HL-60/S4 treated with phorbol 12-myristate 13-acetate at 8.2 ng/mL for 4 days and 3 days (cell line): Measurements from ENCODE around the gene SLC22A6.
"Not testable (repeated sequence)": the region's sequence is repeated elsewhere in the genome, so short reads cannot be mapped to it uniquely, and the experiment has no call there.

Experiments used
- in situ Hi-C: fragments of 300-500 bp; cut with MboI; formaldehyde crosslinking; loops from 2 replicates; pipeline ENCODE4 v1.15.0; 2022; ENCODE audit warnings: low sequenced_read_pairs

SLC22A6 gene

DNA sequence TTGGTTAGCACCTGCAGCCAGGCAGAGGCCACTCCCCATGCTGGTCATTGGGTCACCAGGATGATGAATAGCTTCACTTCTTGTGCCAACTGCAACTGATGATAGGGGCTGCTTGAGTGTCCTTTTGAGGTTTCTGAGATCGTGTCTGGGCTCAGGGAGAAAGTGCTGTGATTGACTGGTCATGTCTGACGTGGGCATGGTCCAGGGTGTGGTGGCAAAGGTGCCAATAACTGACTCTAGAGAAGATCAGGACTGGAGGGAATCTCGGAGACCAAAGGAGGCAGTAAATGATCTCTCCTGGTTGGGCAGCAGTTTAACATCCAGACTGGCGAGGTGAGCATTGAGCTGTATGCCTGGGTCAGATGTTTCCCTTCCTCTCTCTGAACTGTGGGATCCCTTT is 10.0 kb upstream of the SLC22A6 start:
- in situ Hi-C loops, result no loop called here

DNA sequence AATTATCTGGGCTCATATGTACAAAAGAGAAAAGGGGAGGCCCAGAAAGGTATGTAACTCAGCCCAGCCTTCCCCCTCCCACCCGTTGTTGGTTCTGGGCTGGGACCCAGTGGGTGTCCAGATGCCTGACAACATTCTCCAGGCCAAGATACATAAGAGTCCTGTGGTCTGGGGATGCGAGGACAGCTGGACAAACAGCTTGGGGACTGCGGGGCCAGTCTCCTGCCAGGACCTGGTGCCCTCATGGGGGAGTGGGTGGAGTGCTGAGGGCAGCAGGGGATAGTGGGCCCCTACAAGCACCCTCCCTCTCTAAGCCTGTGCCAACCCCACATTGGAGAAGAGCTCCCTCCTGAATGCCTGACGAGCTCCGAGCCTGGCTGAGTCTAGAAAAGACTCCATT is 3.5 kb upstream of the SLC22A6 start:
- in situ Hi-C loops, result no loop called here

DNA sequence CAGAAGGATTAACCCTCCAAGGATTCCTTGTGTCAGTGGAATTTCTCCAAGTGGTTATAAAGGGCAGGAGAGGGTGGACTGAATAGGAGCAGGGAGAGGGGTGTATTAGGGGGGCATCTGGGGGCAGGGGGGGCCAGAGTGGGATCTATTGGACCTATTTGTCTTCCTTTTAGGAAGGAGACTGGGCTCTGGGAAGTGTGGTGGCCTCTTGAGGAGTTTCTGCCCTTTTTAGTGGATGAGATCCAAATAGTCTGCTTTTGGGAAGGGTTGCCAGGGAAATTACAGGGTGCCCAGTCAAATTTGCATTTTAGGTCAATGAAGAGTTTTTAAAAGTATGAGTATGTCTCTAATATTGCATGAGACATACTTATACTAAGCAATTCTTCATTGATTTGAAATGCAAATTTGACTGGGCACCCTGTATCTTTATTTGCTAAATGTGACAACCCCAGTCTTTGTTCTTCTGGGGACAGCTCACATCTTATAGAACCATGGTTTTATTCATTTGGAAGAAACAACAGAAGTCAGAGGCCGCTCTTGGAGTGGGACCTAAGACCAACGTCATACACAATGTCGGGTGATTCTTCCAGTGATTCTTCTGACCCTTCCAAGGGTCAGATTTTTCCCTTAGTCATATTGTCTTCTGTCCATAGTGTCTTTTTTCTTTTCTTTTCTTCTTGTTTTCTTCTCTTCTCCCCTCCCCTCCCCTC is 429 bp upstream of the SLC22A6 start:
- in situ Hi-C loops, result no loop called here

DNA sequence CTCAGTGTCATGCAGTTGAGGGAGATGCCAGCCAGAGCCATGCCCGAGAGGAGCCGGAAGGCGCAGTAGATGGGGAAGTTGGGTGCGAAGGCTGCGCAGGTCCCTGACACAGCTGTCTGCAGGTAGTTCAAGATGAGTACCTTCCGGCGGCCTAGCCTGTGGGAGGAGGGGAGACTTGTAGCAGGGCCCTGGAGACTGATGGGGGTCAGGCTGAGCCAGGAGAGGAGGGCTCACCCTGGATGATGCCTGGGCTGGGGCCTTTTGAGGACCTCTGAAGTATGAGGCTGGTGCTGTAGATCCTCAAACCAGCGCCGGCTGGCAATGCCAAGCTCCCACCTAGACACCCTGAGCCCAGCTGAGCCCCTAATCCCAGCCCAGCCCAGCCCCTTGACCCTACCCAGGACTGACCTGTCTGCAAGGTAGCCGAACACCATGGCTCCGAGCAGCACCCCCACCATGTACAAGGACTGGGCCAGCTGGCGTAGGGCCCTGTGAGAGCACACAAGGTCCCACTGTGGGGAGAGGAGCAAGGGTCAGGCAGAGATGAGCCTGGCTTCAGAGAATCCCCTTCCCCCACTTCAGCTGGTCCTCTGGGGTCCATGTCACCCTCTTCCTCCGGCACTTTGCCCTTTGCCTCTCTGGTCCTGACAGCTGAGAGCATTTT is 1.1 kb downstream of the SLC22A6 start:
- in situ Hi-C loops, result no loop called here

DNA sequence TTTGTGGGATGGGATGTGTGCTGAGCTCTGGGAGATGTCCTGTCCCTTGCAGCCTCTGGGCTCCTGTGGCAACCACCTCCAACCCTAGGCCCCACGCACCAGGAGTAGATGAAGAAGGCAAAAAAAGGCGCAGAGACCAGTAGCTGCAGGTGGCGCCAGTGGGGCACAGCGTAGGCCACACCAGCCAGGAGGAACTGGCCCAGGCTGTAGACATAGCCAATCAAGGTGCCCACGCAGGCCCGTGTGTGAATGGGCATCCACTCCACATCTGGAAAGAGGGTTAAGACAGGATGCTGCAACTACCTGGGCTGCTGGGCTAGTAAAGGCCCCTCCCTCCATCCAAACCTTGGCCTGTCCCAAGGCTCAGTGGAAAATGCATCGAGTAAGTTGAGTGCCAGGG is 3.0 kb downstream of the SLC22A6 start:
- in situ Hi-C loops, result no loop called here

DNA sequence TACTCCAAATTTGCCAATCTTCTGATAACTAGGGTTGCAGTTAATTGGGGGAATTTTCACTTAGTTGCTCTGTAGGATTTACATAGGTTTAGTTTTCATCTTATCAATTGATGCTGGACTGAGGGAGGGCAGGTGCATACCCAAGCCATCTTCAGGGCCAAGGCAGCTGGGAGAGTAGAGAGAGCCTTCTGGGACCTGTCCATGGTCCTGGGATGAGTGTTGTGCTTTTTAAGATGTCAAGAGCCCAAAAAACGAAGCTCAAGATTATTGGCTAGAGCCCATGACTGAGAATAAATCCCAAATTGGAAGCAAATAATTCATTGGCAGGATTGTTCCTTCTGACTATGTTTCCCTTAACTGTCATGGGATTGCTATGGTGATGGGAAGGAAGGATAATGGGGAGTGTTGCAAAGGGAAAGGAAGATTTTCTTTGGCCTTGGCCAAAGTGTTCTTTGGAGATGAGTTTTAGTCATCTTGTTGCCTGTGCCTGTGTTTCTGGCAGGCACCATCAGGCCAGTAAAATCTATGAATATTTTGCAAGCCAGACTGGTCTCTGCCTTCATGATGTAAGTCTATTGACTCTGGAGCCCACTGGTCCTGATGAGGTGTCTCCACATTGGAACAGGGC is 4.5 kb downstream of the SLC22A6 start:
- in situ Hi-C loops, result no loop called here

DNA sequence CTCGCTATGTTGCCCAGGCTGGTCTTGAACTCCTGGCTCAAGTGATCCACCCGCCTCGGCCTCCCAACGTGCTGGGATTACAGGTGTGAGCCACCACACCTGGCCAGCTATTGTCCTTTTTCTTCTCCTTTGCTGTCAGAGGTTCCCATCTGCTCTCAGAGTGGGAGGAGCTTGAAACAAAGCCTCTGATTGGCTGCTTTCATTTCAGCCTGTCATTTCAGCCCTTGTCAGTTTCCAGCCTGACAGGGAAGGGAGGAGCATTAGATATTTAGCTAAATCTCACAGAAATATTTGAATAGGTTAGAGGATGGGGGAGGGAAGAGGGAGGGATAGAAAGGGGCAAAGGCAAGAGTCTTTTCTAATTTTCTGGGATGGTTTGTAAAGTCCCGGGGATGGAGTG is 8.7 kb downstream of the SLC22A6 start:
- in situ Hi-C loops, result no loop called here

DNA sequence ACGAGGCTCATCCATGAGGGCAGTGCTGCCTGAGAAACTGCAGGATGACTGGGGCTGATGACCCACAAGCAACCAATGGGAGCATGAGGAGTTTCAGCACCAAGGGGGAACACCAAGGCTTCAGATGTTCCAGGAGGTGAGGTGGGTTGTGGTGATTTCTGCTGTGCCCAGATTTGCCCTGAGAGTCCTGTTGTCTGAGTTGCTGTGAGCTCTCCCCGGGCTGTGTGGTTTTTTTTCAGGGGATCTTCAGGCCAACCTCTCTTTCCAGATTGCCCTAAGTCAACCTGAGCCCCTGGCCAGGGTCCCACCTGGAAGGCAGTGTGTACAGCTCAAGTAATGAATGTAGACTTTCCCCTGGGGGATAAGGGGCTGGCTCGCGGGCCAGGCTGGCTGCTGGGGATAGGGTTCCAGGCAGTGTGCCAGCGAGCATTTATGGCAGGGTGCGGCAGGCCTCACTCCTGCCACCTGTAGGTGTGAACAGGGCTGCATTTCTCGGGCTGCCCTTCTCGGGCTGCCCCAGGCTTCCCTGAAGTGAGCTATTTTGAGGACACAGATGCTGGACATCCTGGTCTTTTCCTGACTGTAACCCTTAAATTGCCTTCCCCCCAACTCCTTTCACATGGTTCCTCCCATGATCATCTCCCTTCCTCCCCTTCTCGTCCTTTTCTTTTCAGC is 9.8 kb downstream of the SLC22A6 start:
- in situ Hi-C loops, result no loop called here

DNA sequence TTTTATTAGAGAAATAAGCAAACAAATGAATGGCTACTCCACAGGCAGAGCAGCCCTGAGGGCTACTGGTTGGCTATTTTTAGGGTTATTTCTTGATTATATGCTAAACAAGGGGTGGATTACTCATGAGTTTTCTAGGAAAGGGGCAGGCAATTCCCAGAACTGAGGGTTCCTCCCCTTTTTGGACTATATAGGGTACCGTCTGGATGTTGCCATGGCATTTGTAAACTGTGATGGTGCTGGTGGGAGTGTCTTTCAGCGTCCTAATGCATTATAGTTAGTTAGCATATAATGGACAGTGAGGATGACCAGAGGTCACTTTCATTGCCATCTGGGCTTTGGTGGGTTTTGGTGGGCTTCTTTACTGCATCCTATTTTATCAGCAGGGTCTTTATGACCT is 19.2 kb downstream of the SLC22A6 start:
- in situ Hi-C loops, result no loop called here

DNA sequence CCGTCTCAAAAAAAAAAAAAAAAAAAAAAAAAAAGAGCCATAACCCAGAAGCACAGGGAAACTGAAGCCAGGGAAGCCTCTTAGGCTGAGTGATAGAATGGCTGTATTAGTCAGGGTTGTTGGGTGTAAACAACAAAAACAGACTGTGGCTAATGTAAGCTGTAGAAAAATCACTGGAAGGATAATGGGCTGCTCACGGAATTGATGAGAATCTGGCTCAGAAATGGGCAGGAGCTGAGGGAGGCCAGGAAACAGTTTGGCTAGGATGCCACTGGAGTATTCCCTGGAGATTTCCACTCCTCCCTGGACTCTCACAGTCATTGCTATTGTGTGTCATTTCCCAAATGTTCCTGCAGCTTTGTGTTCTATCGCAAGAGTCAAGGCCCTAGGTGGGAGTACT is 22.4 kb downstream of the SLC22A6 start:
- in situ Hi-C loops, result no loop called here

DNA sequence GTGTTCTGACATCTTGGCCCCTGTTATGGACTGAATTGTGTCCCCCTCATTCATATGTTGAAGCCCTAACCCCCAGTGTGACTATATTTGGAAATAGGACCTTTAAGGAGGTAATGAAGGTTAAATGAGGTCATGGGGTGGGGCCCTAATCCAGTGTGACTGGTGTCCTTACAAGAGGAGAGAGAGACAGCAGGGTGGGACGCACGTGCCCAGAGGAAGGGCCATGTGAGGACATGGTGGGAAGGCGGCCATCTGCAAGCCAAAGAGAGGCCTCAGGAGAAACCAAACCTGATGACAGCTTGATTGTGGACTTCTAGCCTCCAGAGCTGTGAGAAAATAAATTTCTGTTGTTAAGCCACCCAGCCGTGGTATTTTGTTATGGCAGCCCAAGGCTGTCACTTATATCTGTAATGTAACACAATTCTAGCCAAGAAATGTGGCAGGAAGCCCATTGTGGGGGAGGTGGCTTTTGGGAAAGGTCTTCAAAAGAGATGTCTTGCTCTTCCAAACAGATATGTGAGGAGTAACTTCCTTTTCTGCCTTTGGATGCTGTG is 23.7 kb downstream of the SLC22A6 start:
- in situ Hi-C loops, result no loop called here

DNA sequence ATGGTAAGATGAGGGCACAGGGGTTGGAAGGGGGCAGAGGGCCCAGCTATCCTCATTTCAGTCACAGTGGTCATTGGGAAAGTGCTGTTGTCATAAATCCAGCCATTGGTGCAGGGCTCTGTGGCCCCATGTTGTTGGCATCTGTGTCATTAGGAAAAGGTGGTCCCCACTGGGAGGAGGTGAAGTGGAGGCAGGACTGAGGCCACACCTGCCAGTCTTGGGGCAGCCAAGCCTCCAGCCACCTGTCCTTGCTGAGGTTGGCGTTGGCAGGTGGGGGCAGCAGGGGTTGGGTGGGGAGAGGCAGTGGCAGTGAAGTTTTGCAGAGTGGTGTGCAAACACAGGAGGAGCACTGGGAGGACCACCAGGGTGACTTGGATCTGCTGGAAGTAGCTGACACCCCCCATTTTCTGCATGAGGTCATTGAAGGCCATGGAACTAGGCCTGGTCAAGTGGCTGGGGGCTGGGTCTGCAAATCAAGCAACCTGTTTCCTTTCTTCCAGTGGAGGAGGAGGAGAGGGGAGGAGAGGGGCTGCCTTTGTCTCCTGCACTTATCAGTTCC is 25.3 kb downstream of the SLC22A6 start:
- in situ Hi-C loops, result no loop called here

DNA sequence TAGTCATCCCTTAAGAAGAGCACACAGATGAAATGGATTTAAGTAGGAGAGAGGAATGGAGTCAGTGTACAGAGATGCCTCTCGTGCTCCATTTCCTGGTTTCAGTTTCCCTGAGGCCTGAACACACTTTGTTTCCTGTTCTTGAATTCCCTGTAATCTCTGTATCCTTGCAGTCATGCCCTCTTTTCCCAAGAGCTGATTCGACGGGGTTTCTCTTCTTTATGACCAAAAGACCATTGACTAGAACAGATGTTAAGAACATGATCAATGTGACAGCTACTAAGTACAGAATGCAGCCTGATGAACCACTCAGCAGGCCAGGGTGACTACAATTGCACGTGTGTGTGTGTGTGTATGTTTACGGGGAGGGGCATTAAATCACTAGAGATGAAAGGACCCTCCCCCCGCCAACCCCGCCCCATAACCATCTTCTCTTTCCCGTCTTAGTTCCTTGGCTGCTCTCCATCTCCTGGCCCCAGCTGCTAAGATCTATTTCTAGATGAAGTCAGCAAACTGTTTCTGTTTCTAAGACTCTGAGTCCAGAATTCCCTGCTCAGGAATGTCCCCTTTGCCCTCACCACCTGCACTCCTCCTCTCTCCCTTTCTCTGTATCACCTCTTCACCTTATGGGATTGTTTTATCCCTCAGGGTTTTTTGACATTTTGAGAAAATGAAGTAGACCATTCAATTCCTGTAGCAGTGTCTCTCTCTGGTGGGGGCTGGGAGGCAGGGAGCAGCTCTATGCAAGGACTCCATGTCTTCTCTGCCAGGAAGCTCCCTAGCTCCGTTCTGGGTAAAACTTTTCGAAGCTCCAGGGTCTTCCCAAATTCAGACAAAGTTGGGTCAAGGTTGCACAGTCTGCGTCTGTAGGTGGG is 26.0 kb downstream of the SLC22A6 start:
- in situ Hi-C loops, result no loop called here

DNA sequence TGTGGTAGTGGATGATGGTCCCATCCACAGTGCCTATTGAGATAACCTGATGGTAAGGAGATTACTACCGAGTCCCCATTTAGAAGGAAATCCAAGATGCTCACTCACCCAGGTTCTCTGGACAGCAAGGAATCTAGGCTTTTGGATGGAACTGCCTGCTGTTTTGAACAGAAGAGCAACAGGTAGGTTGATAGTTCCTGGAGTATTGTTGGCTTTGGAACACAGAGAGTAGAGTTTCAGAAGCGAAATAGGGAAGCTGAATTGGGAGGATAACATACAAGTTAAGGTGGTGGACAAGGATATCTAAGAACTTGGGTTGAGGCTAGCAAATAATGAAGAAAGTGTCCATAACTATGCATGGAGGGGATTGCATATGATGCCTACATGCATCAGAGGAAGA is 27.6 kb downstream of the SLC22A6 start:
- in situ Hi-C loops, result no loop called here

DNA sequence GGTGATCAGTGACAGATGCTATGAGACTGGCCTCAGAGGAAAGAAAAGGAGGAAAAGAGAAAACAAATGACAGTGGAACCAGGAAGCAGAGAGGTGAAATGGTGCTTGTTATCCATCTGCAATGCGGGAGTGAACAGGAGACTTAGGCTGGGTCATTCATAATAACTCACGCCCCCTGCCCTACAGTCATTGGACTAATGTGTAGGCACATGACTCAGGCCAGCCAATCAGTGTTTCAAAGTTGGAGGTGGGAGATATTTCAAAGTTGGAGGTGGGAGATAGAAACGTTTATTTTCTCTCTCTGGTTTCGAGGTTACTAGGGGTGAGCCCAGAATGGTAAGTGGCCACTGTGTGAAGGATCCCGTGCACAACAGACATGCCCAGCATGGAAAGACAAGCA is 30.3 kb downstream of the SLC22A6 start:
- in situ Hi-C loops, result no loop called here

DNA sequence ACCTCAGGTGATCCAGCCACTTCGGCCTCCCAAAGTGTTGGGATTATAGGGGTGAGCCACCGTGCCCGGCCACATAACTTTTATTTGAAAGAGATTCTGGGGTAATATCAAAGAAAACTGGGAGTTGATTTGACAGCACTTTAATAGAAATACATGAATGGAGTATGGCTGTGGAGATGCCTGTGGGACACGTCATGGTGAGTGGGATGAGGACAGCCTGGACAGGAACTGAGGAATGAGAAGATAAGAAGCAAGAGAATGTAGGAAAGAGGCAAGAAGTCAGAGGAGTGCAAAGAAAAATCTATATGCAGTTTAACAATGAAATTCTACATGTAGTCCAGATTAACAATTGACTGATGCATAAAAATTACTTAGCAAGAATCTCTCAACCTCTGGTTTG is 31.0 kb downstream of the SLC22A6 start:
- in situ Hi-C loops, result no loop called here

DNA sequence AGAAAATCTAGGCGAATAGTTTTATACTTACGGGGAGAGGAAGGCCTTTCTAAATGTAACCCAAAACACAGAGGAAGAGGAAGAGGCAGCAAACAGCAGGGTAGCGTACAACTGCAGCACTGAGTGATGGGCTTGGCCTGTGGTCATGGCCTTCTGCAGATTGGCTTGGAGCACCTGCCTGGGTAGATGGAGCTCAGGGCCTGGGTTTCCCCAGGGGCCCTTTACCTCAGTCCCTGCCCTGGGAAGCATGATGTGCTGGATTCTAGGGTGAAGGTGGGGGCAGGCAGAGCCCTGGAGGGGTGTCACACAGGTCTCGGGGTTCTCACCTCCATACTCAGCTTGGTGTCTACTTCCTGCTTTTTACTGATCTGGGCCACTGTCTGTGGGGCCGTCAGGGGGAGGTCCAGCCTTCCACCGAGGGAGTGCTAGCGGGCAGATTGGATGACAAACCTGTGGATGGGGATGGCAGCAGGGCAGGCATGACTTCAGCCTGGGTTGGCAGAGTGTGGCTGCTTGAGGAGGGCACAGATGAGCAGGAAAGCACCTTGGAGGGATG is 35.9 kb downstream of the SLC22A6 start:
- in situ Hi-C loops, result no loop called here

DNA sequence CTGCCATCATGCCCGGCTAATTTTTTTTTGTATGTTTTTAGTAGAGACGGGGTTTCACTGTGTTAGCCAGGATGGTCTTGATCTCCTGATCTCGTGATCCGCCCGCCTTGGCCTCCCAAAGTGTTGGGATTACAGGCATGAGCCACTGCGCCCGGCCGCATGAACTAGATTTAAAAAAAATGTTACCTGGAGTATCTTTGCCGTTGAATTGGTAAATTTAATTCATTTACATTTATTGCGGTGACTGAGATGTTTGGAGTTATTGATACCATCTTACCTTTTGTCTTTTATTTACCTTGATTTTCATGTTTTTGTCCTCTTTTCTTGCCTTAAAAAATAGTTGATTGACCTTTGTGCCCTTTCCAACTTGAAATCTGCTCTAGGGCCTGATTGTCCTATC is 39.2 kb downstream of the SLC22A6 start:
- in situ Hi-C loops, result not testable (repeated sequence)

DNA sequence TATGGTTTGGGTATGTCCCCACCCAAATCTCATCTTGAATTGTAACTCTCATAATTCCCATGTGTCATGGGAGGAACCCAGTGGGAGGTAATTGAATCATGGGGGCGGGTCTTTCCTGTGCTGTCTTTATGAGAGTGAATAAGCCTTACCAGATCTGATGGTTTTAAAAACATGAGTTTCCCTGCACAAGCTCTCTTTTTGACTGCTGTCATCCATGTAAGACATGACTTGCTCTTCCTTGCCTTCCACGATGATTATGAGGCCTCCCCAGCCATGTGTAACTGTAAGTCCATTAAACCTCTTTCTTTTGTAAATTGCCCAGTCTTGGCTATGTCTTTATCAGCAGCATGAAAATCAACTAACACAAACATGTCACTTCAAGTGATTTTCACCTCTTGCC is 47.2 kb downstream of the SLC22A6 start:
- in situ Hi-C loops, result not testable (repeated sequence)

DNA sequence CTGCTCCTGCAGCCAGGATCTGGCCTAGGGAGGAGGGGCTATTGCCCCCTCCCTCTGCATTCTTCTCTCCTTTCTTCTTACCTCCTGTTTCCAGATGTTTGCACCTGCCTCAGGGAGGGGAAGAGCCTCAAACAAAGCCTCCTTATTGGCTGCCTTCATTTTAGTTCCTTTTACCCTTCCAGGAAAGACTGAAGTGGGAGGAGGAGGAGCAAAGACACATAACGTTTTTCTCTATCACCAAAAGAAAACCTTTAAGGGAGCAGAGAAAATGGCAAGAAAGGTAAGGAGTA is 50.3 kb downstream of the SLC22A6 start:
- in situ Hi-C loops, result no loop called here
